Measurements from ENCODE around the gene DGKI. TPM values are rescaled to one million over a fixed set of nuclear protein-coding genes. Genes with fewer than 3 reads are reported as not detected.

The DGKI gene
- total and polyA plus RNA-seq, 2 experiments from 2014 or later = 0.16 to 1.0 TPM

DNA sequence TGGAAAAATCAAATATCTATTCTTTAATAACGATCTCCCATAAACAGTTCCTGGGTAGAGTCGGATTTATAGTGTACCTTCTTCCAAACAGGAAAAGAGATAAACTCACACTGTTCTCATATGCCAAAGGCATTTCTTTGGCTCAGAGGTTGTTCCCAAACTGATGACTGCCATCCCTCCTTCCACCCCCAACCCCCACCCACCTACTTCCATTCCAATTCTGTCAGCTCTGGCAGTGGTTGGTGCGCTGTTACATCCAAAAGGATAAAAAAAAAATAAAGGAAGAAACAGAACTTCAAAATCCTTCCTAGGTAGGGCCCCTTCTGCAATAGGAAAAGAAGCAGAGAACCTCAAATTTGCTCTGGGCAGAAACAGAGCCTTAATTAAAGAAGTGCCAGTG lies 104.7 kb downstream of the DGKI start:
- Histone ChIP-seq H3K9me2 (ENCODE audit: insufficient read depth) (peaks cover 8% of the 10 kb centered on the region; the same call in 1 of the 2 replicates), H2AFZ (no peak overlapping the region), H3K27ac (ENCODE audit: low read depth) (no peak overlapping the region), H4K20me1 (replicated peaks; ENCODE audit: insufficient read depth) (no peaks in the 10 kb centered on the region), H3K27me3 (ENCODE audit: insufficient read depth) (no peaks in the 10 kb centered on the region), H3K36me3 (ENCODE audit: insufficient read depth) (no peaks in the 10 kb centered on the region), H3K4me1 (ENCODE audit: insufficient read depth) (peaks cover 17% of the 10 kb centered on the region; the same call in 1 of the 2 replicates), H3K4me3 (no peak overlapping the region), H3K4me2 (no peak overlapping the region), H3F3A (replicated peaks; ENCODE audit: low read depth) (no peaks in the 10 kb centered on the region), H3K79me2 (replicated peaks; ENCODE audit: insufficient read depth) (no peaks in the 10 kb centered on the region)
- Mint-ChIP-seq H3K4me1 (peaks cover 23% of the 10 kb centered on the region), H3K4me3 (no peak overlapping the region), H3K27me3 (ENCODE audit: insufficient read depth, low read depth, poor library complexity) (no peaks in the 10 kb centered on the region), H3K36me3 (ENCODE audit: low read depth) (peaks cover 23% of the 10 kb centered on the region), H3K9me3 (peaks cover 10% of the 10 kb centered on the region), H3K27ac (no peak overlapping the region)
- no peak for DNase-seq (ENCODE audit: low spot score)
- no peak for ATAC-seq
- no peak for TF ChIP-seq ZNF331 (CRISPR knock-in tag; IDR thresholded peaks at IDR 0.05; ENCODE audit: low read depth)

DNA sequence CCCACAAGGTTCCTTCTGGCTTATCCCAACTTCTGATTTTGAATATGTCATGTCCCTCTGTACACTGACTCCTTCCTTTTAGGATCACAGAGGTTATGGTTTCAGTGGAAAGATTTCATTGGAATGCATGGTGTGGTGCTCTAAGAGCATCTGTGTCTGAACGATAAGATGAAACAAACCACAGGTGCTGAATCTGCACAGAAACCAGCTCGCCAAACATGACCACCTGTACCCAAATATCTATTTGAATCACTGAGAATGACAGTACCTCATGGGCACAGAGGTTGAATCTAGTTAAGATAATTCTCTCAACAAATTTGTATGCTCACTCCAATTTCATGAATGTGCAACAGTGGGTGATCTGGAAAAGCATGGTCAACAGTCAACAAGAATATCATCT lies 105.3 kb downstream of the DGKI start:
- ATAC-seq (no peak), DNase-seq (ENCODE audit: low spot score) (no peak)
- Mint-ChIP-seq H3K27ac (no peak overlapping the region), H3K4me1 (peaks cover 18% of the 10 kb centered on the region), H3K36me3 (ENCODE audit: low read depth) (peaks cover 23% of the 10 kb centered on the region), H3K4me3 (no peak overlapping the region), H3K27me3 (ENCODE audit: insufficient read depth, low read depth, poor library complexity) (no peaks in the 10 kb centered on the region), H3K9me3 (peaks cover 10% of the 10 kb centered on the region)
- Histone ChIP-seq H3K4me2 (no peak overlapping the region), H2AFZ (no peak overlapping the region), H3K4me3 (no peak overlapping the region), H3K27me3 (ENCODE audit: insufficient read depth) (no peaks in the 10 kb centered on the region), H3F3A (replicated peaks; ENCODE audit: low read depth) (no peaks in the 10 kb centered on the region), H3K27ac (ENCODE audit: low read depth) (no peak overlapping the region), H4K20me1 (replicated peaks; ENCODE audit: insufficient read depth) (no peaks in the 10 kb centered on the region), H3K79me2 (replicated peaks; ENCODE audit: insufficient read depth) (no peaks in the 10 kb centered on the region), H3K36me3 (ENCODE audit: insufficient read depth) (no peaks in the 10 kb centered on the region), H3K9me2 (ENCODE audit: insufficient read depth) (peaks cover 5% of the 10 kb centered on the region; the same call in 1 of the 2 replicates), H3K4me1 (ENCODE audit: insufficient read depth) (peaks cover 11% of the 10 kb centered on the region; the same call in 1 of the 2 replicates)
- TF ChIP-seq EZH2 (IDR thresholded peaks at IDR 0.05; ENCODE audit: low read depth, unreplicated experiment) (no peak), STAT1 (IDR thresholded peaks at IDR 0.05; ENCODE audit: unreplicated experiment) (no peak), CREB1 (CRISPR knock-in tag; IDR thresholded peaks at IDR 0.05; ENCODE audit: low read depth) (no peak), NANOG (IDR thresholded peaks at IDR 0.05; ENCODE audit: borderline replicate concordance) (no peak), POLR2AphosphoS5 (IDR thresholded peaks at IDR 0.05; ENCODE audit: low read depth) (no peak), ZNF114 (CRISPR knock-in tag; IDR thresholded peaks at IDR 0.05) (no peak), JUNB (IDR thresholded peaks at IDR 0.05; ENCODE audit: unreplicated experiment) (no peak), EZH2phosphoT487 (IDR thresholded peaks at IDR 0.05; ENCODE audit: unreplicated experiment) (no peak)
- TF ChIP-seq, protein P1, sequence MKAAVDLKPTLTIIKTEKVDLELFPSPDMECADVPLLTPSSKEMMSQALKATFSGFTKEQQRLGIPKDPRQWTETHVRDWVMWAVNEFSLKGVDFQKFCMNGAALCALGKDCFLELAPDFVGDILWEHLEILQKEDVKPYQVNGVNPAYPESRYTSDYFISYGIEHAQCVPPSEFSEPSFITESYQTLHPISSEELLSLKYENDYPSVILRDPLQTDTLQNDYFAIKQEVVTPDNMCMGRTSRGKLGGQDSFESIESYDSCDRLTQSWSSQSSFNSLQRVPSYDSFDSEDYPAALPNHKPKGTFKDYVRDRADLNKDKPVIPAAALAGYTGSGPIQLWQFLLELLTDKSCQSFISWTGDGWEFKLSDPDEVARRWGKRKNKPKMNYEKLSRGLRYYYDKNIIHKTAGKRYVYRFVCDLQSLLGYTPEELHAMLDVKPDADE (IDR thresholded peaks at IDR 0.05) = no peak
- TF ChIP-seq, protein P2, sequence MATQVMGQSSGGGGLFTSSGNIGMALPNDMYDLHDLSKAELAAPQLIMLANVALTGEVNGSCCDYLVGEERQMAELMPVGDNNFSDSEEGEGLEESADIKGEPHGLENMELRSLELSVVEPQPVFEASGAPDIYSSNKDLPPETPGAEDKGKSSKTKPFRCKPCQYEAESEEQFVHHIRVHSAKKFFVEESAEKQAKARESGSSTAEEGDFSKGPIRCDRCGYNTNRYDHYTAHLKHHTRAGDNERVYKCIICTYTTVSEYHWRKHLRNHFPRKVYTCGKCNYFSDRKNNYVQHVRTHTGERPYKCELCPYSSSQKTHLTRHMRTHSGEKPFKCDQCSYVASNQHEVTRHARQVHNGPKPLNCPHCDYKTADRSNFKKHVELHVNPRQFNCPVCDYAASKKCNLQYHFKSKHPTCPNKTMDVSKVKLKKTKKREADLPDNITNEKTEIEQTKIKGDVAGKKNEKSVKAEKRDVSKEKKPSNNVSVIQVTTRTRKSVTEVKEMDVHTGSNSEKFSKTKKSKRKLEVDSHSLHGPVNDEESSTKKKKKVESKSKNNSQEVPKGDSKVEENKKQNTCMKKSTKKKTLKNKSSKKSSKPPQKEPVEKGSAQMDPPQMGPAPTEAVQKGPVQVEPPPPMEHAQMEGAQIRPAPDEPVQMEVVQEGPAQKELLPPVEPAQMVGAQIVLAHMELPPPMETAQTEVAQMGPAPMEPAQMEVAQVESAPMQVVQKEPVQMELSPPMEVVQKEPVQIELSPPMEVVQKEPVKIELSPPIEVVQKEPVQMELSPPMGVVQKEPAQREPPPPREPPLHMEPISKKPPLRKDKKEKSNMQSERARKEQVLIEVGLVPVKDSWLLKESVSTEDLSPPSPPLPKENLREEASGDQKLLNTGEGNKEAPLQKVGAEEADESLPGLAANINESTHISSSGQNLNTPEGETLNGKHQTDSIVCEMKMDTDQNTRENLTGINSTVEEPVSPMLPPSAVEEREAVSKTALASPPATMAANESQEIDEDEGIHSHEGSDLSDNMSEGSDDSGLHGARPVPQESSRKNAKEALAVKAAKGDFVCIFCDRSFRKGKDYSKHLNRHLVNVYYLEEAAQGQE (IDR thresholded peaks at IDR 0.05; ENCODE audit: unreplicated experiment) = no peak
- TF ChIP-seq, protein P3, sequence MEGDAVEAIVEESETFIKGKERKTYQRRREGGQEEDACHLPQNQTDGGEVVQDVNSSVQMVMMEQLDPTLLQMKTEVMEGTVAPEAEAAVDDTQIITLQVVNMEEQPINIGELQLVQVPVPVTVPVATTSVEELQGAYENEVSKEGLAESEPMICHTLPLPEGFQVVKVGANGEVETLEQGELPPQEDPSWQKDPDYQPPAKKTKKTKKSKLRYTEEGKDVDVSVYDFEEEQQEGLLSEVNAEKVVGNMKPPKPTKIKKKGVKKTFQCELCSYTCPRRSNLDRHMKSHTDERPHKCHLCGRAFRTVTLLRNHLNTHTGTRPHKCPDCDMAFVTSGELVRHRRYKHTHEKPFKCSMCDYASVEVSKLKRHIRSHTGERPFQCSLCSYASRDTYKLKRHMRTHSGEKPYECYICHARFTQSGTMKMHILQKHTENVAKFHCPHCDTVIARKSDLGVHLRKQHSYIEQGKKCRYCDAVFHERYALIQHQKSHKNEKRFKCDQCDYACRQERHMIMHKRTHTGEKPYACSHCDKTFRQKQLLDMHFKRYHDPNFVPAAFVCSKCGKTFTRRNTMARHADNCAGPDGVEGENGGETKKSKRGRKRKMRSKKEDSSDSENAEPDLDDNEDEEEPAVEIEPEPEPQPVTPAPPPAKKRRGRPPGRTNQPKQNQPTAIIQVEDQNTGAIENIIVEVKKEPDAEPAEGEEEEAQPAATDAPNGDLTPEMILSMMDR (conservative IDR thresholded peaks at IDR 0.05; ENCODE audit: low read depth in 2 of 2) = no peak

Measured in GM23338 (cell line).